GM12875 (cell line): ENCODE data around the gene YJU2.

Source experiments
- H3K4me3 ChIP-seq: one replicate; pipeline ENCODE4 v1.5.1; 2011; ENCODE audit warnings: low read depth, low read length, control low read depth
- CTCF ChIP-seq: IDR thresholded peaks from 2 replicates; pipeline ENCODE4 v1.5.1; 2011; ENCODE audit warnings: low read depth, mild to moderate bottlenecking, control low read depth, inconsistent platforms, low read length, moderate library complexity, borderline replicate concordance; ENCODE audit not compliant: insufficient read depth

The YJU2 gene

GRCh38 chr19:4201798-4202197 lies 45.1 kb upstream of the YJU2 start:
- no peak overlapping the region for H3K4me3 ChIP-seq
- TF ChIP-seq CTCF: no peak

- no peak overlapping the region for H3K4me3 ChIP-seq
- TF ChIP-seq CTCF: peak; percentile 46; the same call in 1 of the 2 replicates
These were observed 39.9 kb upstream of the YJU2 start for GRCh38 chr19:4206818-4207484.

- H3K4me3 ChIP-seq: no peak overlapping the region
- peak; percentile 74 for TF ChIP-seq CTCF
These were observed 38.3 kb upstream of the YJU2 start for GRCh38 chr19:4208385-4209094.

GRCh38 chr19:4210166-4210731 lies 36.6 kb upstream of the YJU2 start:
- TF ChIP-seq CTCF: no peak
- H3K4me3 ChIP-seq: no peak overlapping the region

GRCh38 chr19:4213116-4213515 lies 33.8 kb upstream of the YJU2 start:
- TF ChIP-seq CTCF: no peak
- no peak overlapping the region for H3K4me3 ChIP-seq

- no peak overlapping the region for H3K4me3 ChIP-seq
- no peak for TF ChIP-seq CTCF
These were observed 31.1 kb upstream of the YJU2 start for GRCh38 chr19:4215807-4216206.
